K562 (cell line): ENCODE data around the gene HS2ST1. TPM values are rescaled to one million over a fixed set of nuclear protein-coding genes. Genes with fewer than 3 reads are reported as not detected.

Source experiments
- ATAC-seq: fragments of 200-7000 bp; cut with Tn5 transposase; 3 replicates; pipeline ENCODE4 v1.9.1; 2020; ENCODE audit warnings: moderate library complexity
- BruUV-seq: library from RNA; stranded (reverse); fragments of 400-500 nt; replicated peaks from 2 replicates; lab custom pipeline; 2021; lab: Mats Ljungman, UMichigan
- CTCF ChIA-PET: fragments of 300-600 bp; formaldehyde crosslinking; extraction: SDS; loops from one replicate; lab custom pipeline; 2021; ENCODE audit warnings: low intra/inter-chr PET ratio; lab: Yijun Ruan, JAX
- POLR2A ChIA-PET: fragments of 300-600, 350-650 bp; sonication (Branson Sonifier 250); formaldehyde crosslinking; extraction: SDS; loops from one replicate; lab custom pipeline; 2021; ENCODE audit warnings: antibody characterized with exemption, inconsistent platforms; lab: Yijun Ruan, JAX
- DNase-seq, 4 experiments: peaks; one replicate each; pipeline versions ENCODE4 v3.0.0 to v3.0.0-alpha.2; 2011 to 2018; ENCODE audit warnings: low spot score in 3 of 4, mixed read lengths in 3 of 4; ENCODE audit errors: extremely low read depth in 1 of 4
- FAIRE-seq: peaks from 2 replicates; lab custom pipeline; 2011; peaks lifted over from hg19 to GRCh38; lab: Jason Lieb, UNC
- H2AFZ ChIP-seq: 2 replicates; pipeline ENCODE4 v1.6.0; 2011; ENCODE audit warnings: low read depth, low read length, control low read depth, inconsistent platforms
- H3K27ac ChIP-seq: fragments of 200-600 bp; 3 replicates; pipeline ENCODE4 v1.8.0; 2011; ENCODE audit warnings: low read depth, mild to moderate bottlenecking, control low read depth, inconsistent platforms, low read length, moderate library complexity, mixed read lengths; ENCODE audit errors: extremely low read depth
- H3K27me3 ChIP-seq, 2 experiments: fragments of 300-600 bp in 1 of 2; 2 replicates in 1 of 2; 3 replicates in 1 of 2; pipeline versions ENCODE4 v1.6.0 to v1.8.0; 2011; ENCODE audit warnings: inconsistent platforms in 2 of 2, low read length in 2 of 2, mild to moderate bottlenecking in 1 of 2, mixed read lengths in 1 of 2, moderate library complexity in 1 of 2; ENCODE audit not compliant: control insufficient read depth in 2 of 2, insufficient read depth in 2 of 2
- H3K36me3 ChIP-seq: fragments of 300-600 bp; 3 replicates; pipeline ENCODE4 v1.8.0; 2011; ENCODE audit warnings: mild to moderate bottlenecking, low read length, inconsistent platforms; ENCODE audit not compliant: control insufficient read depth, insufficient read depth
- H3K4me1 ChIP-seq, 2 experiments: fragments of 200-600 bp in 1 of 2; replicated peaks in 1 of 2; 2 replicates in 1 of 2; 3 replicates in 1 of 2; pipeline versions ENCODE4 v1.5.1 to v1.8.0; 2011; ENCODE audit warnings: inconsistent platforms in 2 of 2, low read length in 2 of 2, mild to moderate bottlenecking in 1 of 2, mixed read lengths in 1 of 2, moderate library complexity in 1 of 2; ENCODE audit not compliant: control insufficient read depth in 2 of 2, insufficient read depth in 2 of 2
- H3K4me2 ChIP-seq: 2 replicates; pipeline ENCODE4 v1.6.1; 2011; ENCODE audit warnings: low read length, control low read depth, inconsistent platforms, mixed read lengths; ENCODE audit not compliant: insufficient read depth
- H3K4me3 ChIP-seq: fragments of 200-600 bp; sonication (generic), shearing (Covaris generic); 2 replicates; pipeline ENCODE4 v1.5.1; 2016; ENCODE audit warnings: control low read depth, inconsistent platforms
- H3K79me2 ChIP-seq: fragments of 200-600 bp; 3 replicates; pipeline ENCODE4 v1.8.0; 2011; ENCODE audit warnings: low read length, inconsistent platforms; ENCODE audit not compliant: control insufficient read depth, insufficient read depth
- H3K9ac ChIP-seq, 2 experiments: 2 replicates each; pipeline versions ENCODE4 v1.6.0 to v1.6.1; 2011; ENCODE audit warnings: low read depth in 2 of 2, low read length in 2 of 2, control low read depth in 1 of 2, inconsistent platforms in 1 of 2, mild to moderate bottlenecking in 1 of 2, mixed read lengths in 1 of 2; ENCODE audit not compliant: insufficient read depth in 1 of 2
- H3K9me1 ChIP-seq: one replicate; pipeline ENCODE4 v1.6.0; 2011; ENCODE audit warnings: inconsistent platforms, mild to moderate bottlenecking, low read length, moderate library complexity; ENCODE audit not compliant: control insufficient read depth, insufficient read depth
- H3K9me3 ChIP-seq: replicated peaks from 2 replicates; pipeline ENCODE4 v1.5.1; 2011; ENCODE audit warnings: low read depth, low read length, inconsistent platforms; ENCODE audit not compliant: control insufficient read depth, insufficient read depth
- H4K20me1 ChIP-seq: replicated peaks from 2 replicates; pipeline ENCODE4 v1.6.1; 2011; ENCODE audit warnings: low read length, inconsistent platforms, mixed read lengths; ENCODE audit not compliant: control insufficient read depth, insufficient read depth
- CCNT2 ChIP-seq: IDR thresholded peaks from 2 replicates; pipeline ENCODE4 v1.6.1; 2011; ENCODE audit warnings: borderline replicate concordance, low read depth, mild to moderate bottlenecking, moderate library complexity, mixed read lengths, low read length; ENCODE audit not compliant: insufficient read length; ENCODE audit errors: extremely low read depth
- EHMT2 ChIP-seq: fragments of 450-650 bp; IDR thresholded peaks from 2 replicates; pipeline ENCODE4 v1.6.1; 2018; ENCODE audit warnings: antibody characterized with exemption
- FIP1L1 ChIP-seq: fragments of 200-400 bp; formaldehyde crosslinking; IDR thresholded peaks from 2 replicates; pipeline ENCODE4 v1.6.1; 2018; ENCODE audit warnings: mild to moderate bottlenecking, low read depth, low read length; ENCODE audit not compliant: poor library complexity, severe bottlenecking
- GTF2E2 ChIP-seq: fragments of 200-800 bp; sonication (Bioruptor generic); IDR thresholded peaks from 2 replicates; pipeline ENCODE4 v1.6.1; 2016; ENCODE audit warnings: missing genetic modification characterization, missing compliant biosample characterization
- KDM4B ChIP-seq, 2 experiments: fragments of 450-650 bp in 1 of 2; sonication (generic) in 1 of 2; IDR thresholded peaks; 2 replicates each; pipeline ENCODE4 v1.6.1; 2016 to 2017; ENCODE audit warnings: borderline replicate concordance in 2 of 2, antibody characterized with exemption in 1 of 2, low read depth in 1 of 2, mild to moderate bottlenecking in 1 of 2
- KLF1 ChIP-seq: fragments of 450-650 bp; IDR thresholded peaks from 2 replicates; pipeline ENCODE4 v1.6.1; 2016; ENCODE audit warnings: missing genetic modification characterization, missing compliant biosample characterization
- NFATC3 ChIP-seq: fragments of 450-650 bp; IDR thresholded peaks from 2 replicates; pipeline ENCODE4 v1.6.1; 2017; ENCODE audit warnings: mild to moderate bottlenecking
- RREB1 ChIP-seq: fragments of 250-450 bp; sonication (Bioruptor Pico); IDR thresholded peaks from 2 replicates; pipeline ENCODE4 v1.4.0; 2020
- SRSF9 ChIP-seq: fragments of 200-400 bp; formaldehyde crosslinking; IDR thresholded peaks from 2 replicates; pipeline ENCODE4 v1.6.1; 2017; ENCODE audit warnings: low read depth, low read length, borderline replicate concordance
- TAF7 ChIP-seq: fragments of 450-650 bp; IDR thresholded peaks from 2 replicates; pipeline ENCODE4 v1.6.1; 2016; ENCODE audit warnings: missing genetic modification characterization, missing compliant biosample characterization
- ZKSCAN1 ChIP-seq: fragments of 150-350 bp; IDR thresholded peaks from 2 replicates; pipeline ENCODE4 v1.6.1; 2016; ENCODE audit warnings: low read depth, low read length
- ZNF507 ChIP-seq: conservative IDR thresholded peaks from 2 replicates; pipeline ENCODE4 v1.6.1; 2017; ENCODE audit warnings: missing genetic modification characterization, missing compliant biosample characterization
- ZNF696 ChIP-seq: fragments of 250-450 bp; sonication (Bioruptor Pico); conservative IDR thresholded peaks from 2 replicates; pipeline ENCODE4 v1.4.0; 2020; ENCODE audit warnings: mild to moderate bottlenecking, moderate library complexity
- WGBS: fragments of 100-300 bp; shearing (Covaris generic); methylation state at CpG from one replicate; pipeline ENCODE4 v1.1.6; 2016; ENCODE audit warnings: low coverage, mixed read lengths; ENCODE audit not compliant: insufficient coverage; ENCODE audit errors: missing lambda C conversion rate; 5-methylcytosine and 5-hydroxymethylcytosine counted together
- in situ Hi-C: fragments of 300-500 bp; cut with MboI; formaldehyde crosslinking; loops from 4 replicates; pipeline ENCODE4 v1.15.0; 2018; ENCODE audit warnings: inconsistent platforms, mixed read lengths
- intact Hi-C: fragments of 100-400 bp; cut with micrococcal nuclease; formaldehyde crosslinking; loops from 2 replicates; pipeline ENCODE4 v1.14.2; 2022
- polyA plus RNA-seq, 8 experiments: library from polyadenylated mRNA; depleted of rRNA in 4 of 8; stranded (reverse) in 5 of 8; unstranded in 3 of 8; fragments of >200 nt; fragmentation: Nextera tagmentation in 2 of 8; fragmentation: Illumina TruSeq in 1 of 8; extraction: Ambion mirVana in 2 of 8; extraction: Trizol in 1 of 8; gene quantifications; 2 replicates each; pipeline versions ENCODE4 v1.2.1 to v1.2.3, GENCODE V29; 2011 to 2014; ENCODE audit warnings: inconsistent platforms in 1 of 8, missing spikeins in 1 of 8
- total RNA-seq, 7 experiments: library from RNA; depleted of rRNA in 6 of 7; stranded (reverse); fragments of >200 nt in 6 of 7; fragmentation: Illumina TruSeq in 2 of 7; extraction: Trizol in 2 of 7; gene quantifications; 2 replicates each; pipeline versions ENCODE4 v1.2.1 to v1.2.3, GENCODE V29; 2011 to 2021; ENCODE audit warnings: low replicate concordance in 1 of 7

HS2ST1 gene
- total and polyA plus RNA-seq, 9 of the 15 experiments (the other 6 are each of a cell fraction or from before 2014, with no cell fraction given): 7.7 to 43.3 (median 25.8) TPM

DNA sequence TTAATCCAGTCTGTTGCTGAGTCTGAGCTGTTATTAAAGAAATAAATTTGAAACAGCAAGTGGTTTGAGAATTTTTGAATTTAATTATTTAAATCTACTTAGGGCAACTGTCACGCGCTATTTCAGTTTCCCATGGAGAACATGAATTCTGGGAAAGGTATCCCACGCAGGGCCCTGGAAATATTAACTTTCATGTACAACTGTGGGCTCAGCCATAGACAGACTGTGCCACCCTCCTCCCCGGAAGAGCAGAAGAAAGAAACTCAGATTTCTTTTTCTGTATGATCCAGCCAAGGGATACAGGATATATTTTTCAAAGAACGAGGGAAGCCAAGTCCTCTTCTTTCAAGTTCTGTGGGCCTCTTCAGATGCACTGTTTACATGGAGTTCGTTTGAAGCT lies 241.7 kb downstream of the HS2ST1 start:
- Histone ChIP-seq H3K36me3 (no peaks in the 10 kb centered on the region), H3K9me3 (no peaks in the 10 kb centered on the region), H3K4me2 (no peak overlapping the region), H3K4me1 (peaks cover 0 to 7% of the 10 kb centered on the region in 2 experiments; a peak in 1 of 5 replicates), H2AFZ (no peak overlapping the region), H4K20me1 (no peaks in the 10 kb centered on the region), H3K9me1 (no peaks in the 10 kb centered on the region), H3K9ac (no peak overlapping the region), H3K4me3 (no peak overlapping the region), H3K27me3 (peaks cover 17 to 50% of the 10 kb centered on the region in 2 experiments; a peak in 4 of 5 replicates), H3K27ac (no peak overlapping the region), H3K79me2 (no peaks in the 10 kb centered on the region)
- DNase-seq (no peak), ATAC-seq (no peak), FAIRE-seq (no peak)
- in situ Hi-C loops (no loop called here), intact Hi-C loops (no loop called here)
- BruUV-seq: no TSS peak
- no peak for TF ChIP-seq NFATC3
- no peak for TF ChIP-seq SRSF9
- TF ChIP-seq CCNT2: no peak
- TF ChIP-seq ZNF696: no peak
- no peak for TF ChIP-seq GTF2E2 (tag)
- TF ChIP-seq FIP1L1: no peak
- no peak for TF ChIP-seq KDM4B (IDR thresholded peaks at IDR 0.05; ENCODE audit: borderline replicate concordance in 2 of 2, low read depth in 1 of 2)
- no peak for TF ChIP-seq RREB1 (CRISPR knock-in tag)
- no peak for TF ChIP-seq TAF7 (tag)
- no peak for TF ChIP-seq KLF1
- no peak for TF ChIP-seq ZKSCAN1
- no peak for TF ChIP-seq EHMT2
- no peak for TF ChIP-seq ZNF507 (tag)
- ChIA-PET CTCF (no interaction called here), POLR2A (no interaction called here)
- WGBS: 0% methylated on average over 6 of the region's 6 CpGs
